HG03135 (cell line): ENCODE results near the gene VSTM4.
A peak's percentile ranks its signal among the peaks of the same experiment; 100 is the strongest.

Source experiments
- ATAC-seq: cut with Tn5 transposase; IDR thresholded peaks from one replicate; pipeline ENCODE4 v1.9.1; 2021; ENCODE audit warnings: mild to moderate bottlenecking, moderate library complexity; ENCODE audit not compliant: unreplicated experiment

VSTM4 gene

DNA sequence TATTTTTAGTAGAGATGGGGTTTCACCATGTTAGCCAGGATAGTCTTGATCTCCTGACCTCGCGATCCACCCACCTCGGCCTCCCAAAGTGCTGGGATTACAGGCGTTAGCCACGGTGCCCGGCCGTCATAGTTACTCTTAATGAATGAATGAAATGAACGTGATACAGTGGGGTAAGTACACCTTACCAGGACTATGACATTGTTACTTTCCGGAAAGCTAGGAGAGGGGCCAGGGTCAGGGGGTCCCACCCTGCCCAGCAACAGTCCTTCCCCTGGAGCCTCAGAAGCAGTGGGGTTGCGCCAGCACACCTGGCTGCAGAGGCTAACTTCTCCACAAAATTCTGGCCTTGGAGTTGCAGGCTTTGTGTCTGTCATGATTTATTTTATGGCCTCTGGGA is 21.4 kb downstream of the VSTM4 start:
- ATAC-seq, result no peak

DNA sequence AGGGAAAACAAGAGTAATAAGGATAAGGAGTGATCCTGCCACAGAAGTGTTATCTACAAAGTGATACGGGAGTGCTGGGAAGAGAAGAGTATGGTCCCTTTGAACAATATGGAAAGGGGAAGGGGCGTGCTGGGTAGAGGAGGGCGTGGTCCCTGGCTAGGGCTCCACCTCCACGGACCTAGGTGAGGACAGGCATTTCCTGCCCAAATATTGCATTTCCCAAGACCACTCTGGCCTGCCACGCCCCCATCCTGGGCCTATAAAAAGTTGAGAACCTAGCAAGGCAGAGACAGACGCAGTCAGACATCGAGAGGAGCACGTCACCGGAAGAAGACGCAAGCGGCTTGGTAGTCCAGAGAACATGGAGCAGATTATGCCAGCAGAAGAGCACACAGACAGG is 22.8 kb downstream of the VSTM4 start:
- ATAC-seq, result no peak

- no peak for ATAC-seq
Measured at GRCh38 chr10:49091450-49092210, 23.7 kb downstream of the VSTM4 start.

DNA sequence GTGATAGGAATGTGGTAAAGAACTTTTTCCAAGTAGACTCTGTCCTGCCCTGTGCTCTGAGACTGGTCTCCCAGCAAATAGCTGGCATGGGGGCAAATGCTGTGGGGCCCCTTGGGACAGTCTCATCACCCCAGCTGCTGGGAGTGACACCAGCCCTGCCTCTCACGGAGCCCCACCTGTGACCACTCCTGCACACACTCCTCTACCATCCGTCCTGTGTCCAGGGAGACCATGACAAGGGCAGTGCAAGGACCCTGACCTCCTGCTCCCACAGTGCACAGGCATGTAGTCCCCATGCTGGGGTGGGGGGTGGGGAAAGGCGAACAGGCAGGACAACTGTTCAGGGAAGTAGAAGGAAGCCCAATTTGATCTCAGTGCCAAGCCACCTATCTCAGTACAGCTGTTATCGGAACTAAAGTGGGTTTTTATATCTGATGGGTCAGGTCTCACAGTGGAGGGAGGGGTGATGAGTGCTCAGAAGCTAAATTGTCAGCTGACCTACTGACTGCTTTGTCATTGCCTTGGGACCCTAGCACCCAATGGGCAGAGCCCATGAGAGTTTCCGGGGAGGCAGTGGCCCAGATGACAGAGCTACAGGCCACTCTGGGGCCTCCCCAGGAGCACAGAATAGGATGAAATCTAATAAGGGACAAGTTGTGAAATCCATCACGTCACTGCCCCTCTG is 24.5 kb downstream of the VSTM4 start:
- ATAC-seq, result no peak

- no peak for ATAC-seq
Measured at GRCh38 chr10:49090189-49090575, 25.1 kb downstream of the VSTM4 start.

DNA sequence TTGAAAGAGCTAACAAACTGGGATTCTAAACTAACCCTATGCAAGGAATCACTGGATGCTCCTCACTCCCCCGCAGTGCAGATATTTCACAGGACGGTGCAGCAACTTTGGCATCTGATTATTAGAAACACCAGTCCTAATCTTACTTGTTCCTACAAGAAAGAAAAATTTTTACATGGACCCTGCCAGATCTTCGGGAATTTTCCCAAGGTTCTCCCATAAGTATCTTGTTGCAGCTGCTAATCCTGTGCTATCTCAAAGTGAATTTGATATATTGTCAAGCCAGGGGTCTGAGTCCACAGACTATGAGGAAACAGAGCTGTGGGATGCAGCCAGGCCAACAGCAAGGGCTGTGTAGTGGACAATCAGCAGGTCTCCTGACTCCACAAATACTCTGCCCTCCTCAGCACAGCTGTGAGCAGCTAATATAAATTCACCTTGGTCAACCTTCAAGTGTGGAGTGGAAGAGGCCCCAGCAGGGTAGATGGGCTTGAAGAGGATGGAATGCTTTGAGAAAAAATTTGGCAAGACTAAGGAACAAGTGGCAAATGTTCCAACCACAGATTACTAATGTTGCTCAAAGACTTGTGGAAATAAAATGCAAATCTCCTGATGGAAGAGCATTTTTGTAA is 25.6 kb downstream of the VSTM4 start:
- ATAC-seq, result no peak

DNA sequence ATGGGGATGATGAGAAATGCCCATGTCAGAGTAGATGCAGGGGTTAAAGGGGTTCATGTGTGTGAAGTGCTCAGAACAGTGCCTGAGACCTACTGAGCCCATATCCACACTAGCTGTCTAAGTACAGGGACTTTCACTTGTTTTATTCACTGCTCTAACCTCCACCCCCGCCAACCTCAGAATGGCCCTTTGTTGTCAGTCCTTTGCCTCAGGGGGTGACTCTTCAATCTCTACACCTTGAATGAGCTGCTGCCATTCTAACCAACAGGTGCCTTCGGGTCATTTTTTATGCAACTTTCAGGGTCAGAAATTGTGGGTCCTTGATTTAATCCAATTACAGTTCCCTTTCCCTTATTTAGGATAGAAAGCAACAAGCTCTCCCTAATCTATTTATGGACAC is 26.2 kb downstream of the VSTM4 start:
- ATAC-seq, result no peak

GRCh38 chr10:49086889-49087288 is 28.4 kb downstream of the VSTM4 start:
- no peak for ATAC-seq

- no peak for ATAC-seq
Measured at GRCh38 chr10:49083261-49083660, 32.1 kb downstream of the VSTM4 start.

DNA sequence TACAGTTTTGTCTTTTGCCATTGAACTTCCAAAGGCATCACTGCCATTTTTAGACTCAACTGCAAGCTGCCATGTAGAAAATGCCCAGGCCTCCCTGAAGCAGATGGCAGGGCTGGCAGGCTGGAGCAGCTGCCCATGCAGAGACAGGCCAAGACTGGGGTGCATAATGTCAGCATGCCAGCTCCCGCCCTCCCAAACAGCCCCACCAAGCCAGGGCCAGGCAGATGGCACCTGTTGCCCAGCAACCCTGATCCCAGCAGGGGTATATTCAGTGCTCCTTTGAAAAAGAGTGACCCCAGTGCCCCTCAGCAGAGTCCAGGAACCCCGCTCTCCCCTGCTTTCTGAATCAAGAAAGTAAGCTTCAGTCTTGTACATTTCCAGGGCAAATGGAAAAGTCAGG is 32.6 kb downstream of the VSTM4 start:
- ATAC-seq, result no peak

GRCh38 chr10:49081547-49082275 is 33.6 kb downstream of the VSTM4 start:
- ATAC-seq, result no peak

GRCh38 chr10:49080965-49081364 is 34.4 kb downstream of the VSTM4 start:
- ATAC-seq, result no peak

DNA sequence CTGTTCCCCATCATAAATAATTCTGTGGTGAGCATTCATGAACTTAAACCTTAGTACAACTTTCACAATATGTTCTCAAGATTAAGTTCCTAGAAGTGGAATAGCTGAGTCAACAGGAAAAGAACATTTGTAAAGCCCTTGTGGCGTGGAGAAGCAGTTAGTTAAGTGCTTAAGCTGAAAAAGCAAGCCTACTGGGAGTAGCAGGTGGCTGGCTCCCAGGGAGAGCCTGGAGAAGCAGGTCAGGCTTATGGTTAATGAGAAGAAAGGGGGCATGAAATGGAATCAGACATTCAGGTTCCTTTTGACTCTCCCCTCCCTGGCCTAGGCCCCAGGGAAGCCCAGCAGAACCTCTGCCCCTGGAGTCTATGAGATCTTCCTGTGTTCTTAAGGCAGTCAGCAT is 35.3 kb downstream of the VSTM4 start:
- no peak for ATAC-seq

GRCh38 chr10:49079499-49079898 is 35.8 kb downstream of the VSTM4 start:
- ATAC-seq, result no peak

DNA sequence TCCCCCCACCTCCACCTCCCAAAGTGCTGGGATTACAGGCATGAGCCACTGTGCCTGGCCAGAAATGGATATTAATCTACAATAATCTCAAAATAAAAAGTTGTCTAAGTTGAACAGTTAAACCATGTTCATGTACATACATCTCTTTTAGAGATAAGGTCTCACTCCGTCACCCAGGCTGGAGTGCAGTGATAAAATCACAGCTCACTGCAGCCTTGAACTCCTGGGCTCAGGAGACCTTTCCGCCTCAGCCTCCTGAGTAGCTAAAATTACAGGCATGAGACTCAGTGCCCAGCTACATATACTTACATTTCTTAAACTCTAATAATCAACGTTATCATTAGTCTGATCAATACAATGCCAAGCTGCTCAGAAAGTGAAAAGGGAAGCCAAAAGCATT is 36.2 kb downstream of the VSTM4 start:
- no peak for ATAC-seq

- ATAC-seq, result no peak
Measured at GRCh38 chr10:49078433-49078832, 36.9 kb downstream of the VSTM4 start.

- peak; percentile 52 for ATAC-seq
Measured at GRCh38 chr10:49076741-49077521, 38.4 kb downstream of the VSTM4 start.

DNA sequence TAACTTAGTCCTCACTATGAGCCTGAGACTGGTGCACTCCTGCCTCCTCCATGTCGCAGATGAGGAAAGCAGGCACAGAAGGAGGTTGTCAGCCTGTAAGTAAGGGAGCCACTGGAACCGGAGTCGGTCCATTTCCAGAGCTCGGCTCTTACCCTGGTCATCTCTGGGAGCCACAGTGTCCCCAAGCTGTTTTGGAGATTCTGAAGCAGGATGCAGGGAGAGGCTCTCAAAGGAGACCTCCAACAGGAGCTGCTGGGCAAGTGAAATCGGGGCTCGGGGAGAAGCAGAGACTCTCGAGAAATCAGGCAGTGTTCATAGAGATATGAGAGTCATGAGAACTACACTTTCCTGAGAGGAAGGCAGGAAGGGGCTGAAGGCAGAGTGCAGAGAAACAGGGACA is 39.0 kb downstream of the VSTM4 start:
- ATAC-seq, result no peak

- ATAC-seq, result no peak
Measured at GRCh38 chr10:49075743-49076142, 39.6 kb downstream of the VSTM4 start.

GRCh38 chr10:49074836-49075682 is 40.3 kb downstream of the VSTM4 start:
- ATAC-seq, result no peak
